ENCODE results near the gene TFF2.

TFF2 gene

DNA sequence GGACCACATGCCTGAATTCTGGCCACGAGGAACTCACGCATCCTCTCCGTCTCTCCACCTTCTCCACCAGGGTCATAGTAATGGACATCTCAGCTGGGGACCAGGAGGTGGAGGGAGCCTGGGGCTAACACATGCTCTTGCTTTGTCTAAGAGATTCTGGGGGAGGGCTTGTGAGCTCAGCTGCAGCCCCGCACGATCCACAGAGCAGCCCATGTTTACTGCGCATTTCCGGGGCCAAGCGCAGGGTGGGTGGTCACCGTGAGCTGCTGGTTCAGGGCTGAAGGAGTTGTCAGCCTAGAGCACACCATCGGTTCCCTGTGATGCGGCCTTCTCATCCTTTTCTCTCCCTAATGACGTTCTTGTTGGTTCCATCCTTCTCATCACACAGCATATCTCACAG is 7.5 kb upstream of the TFF2 start:
- H3K27ac ChIP-seq (ENCODE audit: low read length) = no peak overlapping the region
- H3K4me2 ChIP-seq (ENCODE audit: low read length) = no peak overlapping the region
- no peak for TF ChIP-seq EZH2phosphoT487 (IDR thresholded peaks at IDR 0.05; ENCODE audit: low read depth)
- TF ChIP-seq, protein P1, sequence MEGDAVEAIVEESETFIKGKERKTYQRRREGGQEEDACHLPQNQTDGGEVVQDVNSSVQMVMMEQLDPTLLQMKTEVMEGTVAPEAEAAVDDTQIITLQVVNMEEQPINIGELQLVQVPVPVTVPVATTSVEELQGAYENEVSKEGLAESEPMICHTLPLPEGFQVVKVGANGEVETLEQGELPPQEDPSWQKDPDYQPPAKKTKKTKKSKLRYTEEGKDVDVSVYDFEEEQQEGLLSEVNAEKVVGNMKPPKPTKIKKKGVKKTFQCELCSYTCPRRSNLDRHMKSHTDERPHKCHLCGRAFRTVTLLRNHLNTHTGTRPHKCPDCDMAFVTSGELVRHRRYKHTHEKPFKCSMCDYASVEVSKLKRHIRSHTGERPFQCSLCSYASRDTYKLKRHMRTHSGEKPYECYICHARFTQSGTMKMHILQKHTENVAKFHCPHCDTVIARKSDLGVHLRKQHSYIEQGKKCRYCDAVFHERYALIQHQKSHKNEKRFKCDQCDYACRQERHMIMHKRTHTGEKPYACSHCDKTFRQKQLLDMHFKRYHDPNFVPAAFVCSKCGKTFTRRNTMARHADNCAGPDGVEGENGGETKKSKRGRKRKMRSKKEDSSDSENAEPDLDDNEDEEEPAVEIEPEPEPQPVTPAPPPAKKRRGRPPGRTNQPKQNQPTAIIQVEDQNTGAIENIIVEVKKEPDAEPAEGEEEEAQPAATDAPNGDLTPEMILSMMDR (IDR thresholded peaks at IDR 0.05; ENCODE audit: low read depth, low read length) = no peak
- H3K4me1 ChIP-seq (ENCODE audit: low read length) = peaks cover 8% of the 10 kb centered on the region
- H3K79me2 ChIP-seq (ENCODE audit: low read length) = no peaks in the 10 kb centered on the region
- H3K4me3 ChIP-seq (ENCODE audit: low read length) = no peak overlapping the region
- H3K9me3 ChIP-seq (ENCODE audit: insufficient read depth, low read length) = peaks cover 5% of the 10 kb centered on the region; the same call in 1 of the 2 replicates
- no peak overlapping the region for H2AFZ ChIP-seq (ENCODE audit: low read depth, low read length)
- H3K9ac ChIP-seq (ENCODE audit: low read length) = no peak overlapping the region
- no peaks in the 10 kb centered on the region for H4K20me1 ChIP-seq (ENCODE audit: insufficient read depth, low read length)
- H3K36me3 ChIP-seq (replicated peaks; ENCODE audit: low read depth, low read length) = peaks cover 4% of the 10 kb centered on the region
- H3K27me3 ChIP-seq (ENCODE audit: low read depth, low read length) = peaks cover 5% of the 10 kb centered on the region; the same call in 1 of the 2 replicates

DNA sequence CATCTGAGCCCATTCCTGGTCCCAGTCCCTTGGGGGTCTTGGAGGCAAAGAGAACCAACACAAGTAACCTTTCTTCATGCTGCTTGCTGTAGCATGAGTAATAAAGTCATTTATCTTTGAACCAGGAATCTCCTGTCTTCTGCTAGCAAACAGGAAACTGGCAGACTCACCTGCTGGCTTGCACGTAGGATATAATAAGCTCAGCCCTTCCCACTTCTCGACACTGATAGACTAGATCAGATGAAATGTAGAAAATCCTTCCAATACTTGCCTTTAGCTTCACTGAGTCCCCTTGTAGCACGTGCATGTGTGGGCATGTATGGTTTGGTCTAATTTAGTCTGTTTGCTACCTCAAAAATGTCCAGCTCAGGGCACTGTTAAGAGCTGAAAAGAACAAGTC is 6.5 kb upstream of the TFF2 start:
- Histone ChIP-seq H3K36me3 (replicated peaks; ENCODE audit: low read depth, low read length) (peaks cover 4% of the 10 kb centered on the region), H4K20me1 (ENCODE audit: insufficient read depth, low read length) (no peaks in the 10 kb centered on the region), H2AFZ (ENCODE audit: low read depth, low read length) (no peak overlapping the region), H3K27me3 (ENCODE audit: low read depth, low read length) (no peaks in the 10 kb centered on the region; the same call in 1 of the 2 replicates), H3K9ac (ENCODE audit: low read length) (no peak overlapping the region), H3K4me2 (ENCODE audit: low read length) (no peak overlapping the region), H3K27ac (ENCODE audit: low read length) (no peak overlapping the region), H3K9me3 (ENCODE audit: insufficient read depth, low read length) (peaks cover 5% of the 10 kb centered on the region; the same call in 1 of the 2 replicates), H3K4me1 (ENCODE audit: low read length) (peaks cover 16% of the 10 kb centered on the region), H3K79me2 (ENCODE audit: low read length) (no peaks in the 10 kb centered on the region), H3K4me3 (ENCODE audit: low read length) (no peak overlapping the region)
- TF ChIP-seq, protein P1 (IDR thresholded peaks at IDR 0.05; ENCODE audit: low read depth, low read length) = no peak
- TF ChIP-seq EZH2phosphoT487 (IDR thresholded peaks at IDR 0.05; ENCODE audit: low read depth) = no peak

DNA sequence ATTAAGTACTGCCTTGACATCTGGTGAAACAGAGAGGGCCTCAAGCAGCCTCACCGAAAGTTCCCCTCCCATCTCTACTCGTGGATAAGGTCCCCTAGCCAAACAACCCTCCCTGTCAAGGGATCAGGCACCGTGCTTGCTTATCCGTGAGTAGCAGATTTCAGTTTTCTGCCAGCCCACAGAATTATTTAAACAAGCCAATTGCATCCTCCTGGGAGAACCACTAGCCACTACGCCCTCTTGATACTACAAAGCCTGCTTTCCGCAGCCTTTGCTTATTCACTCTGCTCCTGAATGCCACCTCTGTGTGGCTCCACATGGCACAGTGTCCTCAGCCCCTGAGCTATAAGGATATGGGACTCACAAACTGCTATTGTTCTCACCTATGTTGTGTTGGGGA is 5.9 kb upstream of the TFF2 start:
- peaks cover 4% of the 10 kb centered on the region for H3K36me3 ChIP-seq (replicated peaks; ENCODE audit: low read depth, low read length)
- H3K4me3 ChIP-seq (ENCODE audit: low read length) = no peak overlapping the region
- H3K27me3 ChIP-seq (ENCODE audit: low read depth, low read length) = no peaks in the 10 kb centered on the region; the same call in 1 of the 2 replicates
- no peak overlapping the region for H2AFZ ChIP-seq (ENCODE audit: low read depth, low read length)
- no peak overlapping the region for H3K27ac ChIP-seq (ENCODE audit: low read length)
- H3K4me1 ChIP-seq (ENCODE audit: low read length) = peaks cover 16% of the 10 kb centered on the region
- H4K20me1 ChIP-seq (ENCODE audit: insufficient read depth, low read length) = no peaks in the 10 kb centered on the region
- H3K9ac ChIP-seq (ENCODE audit: low read length) = no peak overlapping the region
- peaks cover 5% of the 10 kb centered on the region; the same call in 1 of the 2 replicates for H3K9me3 ChIP-seq (ENCODE audit: insufficient read depth, low read length)
- no peaks in the 10 kb centered on the region for H3K79me2 ChIP-seq (ENCODE audit: low read length)
- H3K4me2 ChIP-seq (ENCODE audit: low read length) = no peak overlapping the region
- no peak for TF ChIP-seq EZH2phosphoT487 (IDR thresholded peaks at IDR 0.05; ENCODE audit: low read depth)
- TF ChIP-seq, protein P1 (IDR thresholded peaks at IDR 0.05; ENCODE audit: low read depth, low read length) = no peak

DNA sequence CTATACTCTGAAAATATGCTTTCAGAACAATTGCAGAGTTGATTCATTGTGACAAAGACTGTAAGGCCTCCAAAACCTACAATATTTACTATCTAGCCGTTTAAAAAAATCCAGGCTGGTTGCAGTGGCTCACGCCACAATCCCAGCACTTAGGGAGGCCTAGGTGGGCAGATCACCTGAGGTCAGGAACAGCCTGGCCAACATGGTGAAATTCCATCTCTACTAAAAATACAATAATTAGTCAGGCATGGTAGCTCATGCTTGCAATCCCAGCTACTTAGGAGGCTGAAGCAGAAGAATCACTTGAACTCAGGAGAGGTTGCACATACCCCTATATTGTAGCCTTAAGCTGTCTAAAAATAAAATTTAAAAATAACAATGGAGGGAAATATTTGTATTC is 5.3 kb upstream of the TFF2 start:
- H3K79me2 ChIP-seq (ENCODE audit: low read length) = no peaks in the 10 kb centered on the region
- H3K9me3 ChIP-seq (ENCODE audit: insufficient read depth, low read length) = peaks cover 5% of the 10 kb centered on the region; the same call in 1 of the 2 replicates
- H3K27me3 ChIP-seq (ENCODE audit: low read depth, low read length) = no peaks in the 10 kb centered on the region; the same call in 1 of the 2 replicates
- no peak overlapping the region for H3K9ac ChIP-seq (ENCODE audit: low read length)
- no peak overlapping the region for H3K4me3 ChIP-seq (ENCODE audit: low read length)
- TF ChIP-seq, protein P1 (IDR thresholded peaks at IDR 0.05; ENCODE audit: low read depth, low read length) = no peak
- TF ChIP-seq EZH2phosphoT487 (IDR thresholded peaks at IDR 0.05; ENCODE audit: low read depth) = no peak
- no peak overlapping the region for H2AFZ ChIP-seq (ENCODE audit: low read depth, low read length)
- no peak overlapping the region for H3K27ac ChIP-seq (ENCODE audit: low read length)
- H3K36me3 ChIP-seq (replicated peaks; ENCODE audit: low read depth, low read length) = peaks cover 4% of the 10 kb centered on the region
- H3K4me2 ChIP-seq (ENCODE audit: low read length) = no peak overlapping the region
- peaks cover 16% of the 10 kb centered on the region for H3K4me1 ChIP-seq (ENCODE audit: low read length)
- no peaks in the 10 kb centered on the region for H4K20me1 ChIP-seq (ENCODE audit: insufficient read depth, low read length)
